ENCODE results near the gene KRTAP10-3.

KRTAP10-3 gene

GRCh38 chr21:44535963-44536362, 22.6 kb downstream of the KRTAP10-3 start:
- Histone ChIP-seq H3K4me3 (ENCODE audit: insufficient read depth, low read depth, low read length, poor library complexity, severe bottlenecking) (no peak overlapping the region), H3K4me1 (ENCODE audit: control insufficient read depth, insufficient read depth, low read length, poor library complexity, severe bottlenecking) (no peaks in the 10 kb centered on the region), H3K27me3 (replicated peaks; ENCODE audit: control insufficient read depth, insufficient read depth, low read length, poor library complexity, severe bottlenecking) (no peaks in the 10 kb centered on the region), H3K27ac (ENCODE audit: insufficient read depth, low read length, poor library complexity, severe bottlenecking) (no peak overlapping the region), H3K9me3 (ENCODE audit: control insufficient read depth, low read length) (no peaks in the 10 kb centered on the region), H3K36me3 (ENCODE audit: control insufficient read depth, insufficient read depth, low read length) (no peaks in the 10 kb centered on the region)
- no peak for DNase-seq

- Histone ChIP-seq H3K4me3 (ENCODE audit: insufficient read depth, low read depth, low read length, poor library complexity, severe bottlenecking) (no peak overlapping the region), H3K9me3 (ENCODE audit: control insufficient read depth, low read length) (no peaks in the 10 kb centered on the region), H3K27ac (ENCODE audit: insufficient read depth, low read length, poor library complexity, severe bottlenecking) (no peak overlapping the region), H3K36me3 (ENCODE audit: control insufficient read depth, insufficient read depth, low read length) (no peaks in the 10 kb centered on the region), H3K4me1 (ENCODE audit: control insufficient read depth, insufficient read depth, low read length, poor library complexity, severe bottlenecking) (no peaks in the 10 kb centered on the region), H3K27me3 (replicated peaks; ENCODE audit: control insufficient read depth, insufficient read depth, low read length, poor library complexity, severe bottlenecking) (no peaks in the 10 kb centered on the region)
- DNase-seq: no peak
These were observed 23.9 kb downstream of the KRTAP10-3 start for GRCh38 chr21:44534688-44535087.

- no peak for DNase-seq
- no peaks in the 10 kb centered on the region for H3K4me1 ChIP-seq (ENCODE audit: control insufficient read depth, insufficient read depth, low read length, poor library complexity, severe bottlenecking)
- H3K27me3 ChIP-seq (replicated peaks; ENCODE audit: control insufficient read depth, insufficient read depth, low read length, poor library complexity, severe bottlenecking): no peaks in the 10 kb centered on the region
- no peak overlapping the region for H3K27ac ChIP-seq (ENCODE audit: insufficient read depth, low read length, poor library complexity, severe bottlenecking)
- no peaks in the 10 kb centered on the region for H3K9me3 ChIP-seq (ENCODE audit: control insufficient read depth, low read length)
- no peak overlapping the region for H3K4me3 ChIP-seq (ENCODE audit: insufficient read depth, low read depth, low read length, poor library complexity, severe bottlenecking)
- no peaks in the 10 kb centered on the region for H3K36me3 ChIP-seq (ENCODE audit: control insufficient read depth, insufficient read depth, low read length)
These were observed 24.5 kb downstream of the KRTAP10-3 start for GRCh38 chr21:44533891-44534627.

- no peak overlapping the region for H3K4me3 ChIP-seq (ENCODE audit: insufficient read depth, low read depth, low read length, poor library complexity, severe bottlenecking)
- no peak overlapping the region for H3K27ac ChIP-seq (ENCODE audit: insufficient read depth, low read length, poor library complexity, severe bottlenecking)
- no peak for DNase-seq
- H3K36me3 ChIP-seq (ENCODE audit: control insufficient read depth, insufficient read depth, low read length): no peaks in the 10 kb centered on the region
- no peaks in the 10 kb centered on the region for H3K9me3 ChIP-seq (ENCODE audit: control insufficient read depth, low read length)
- no peaks in the 10 kb centered on the region for H3K27me3 ChIP-seq (replicated peaks; ENCODE audit: control insufficient read depth, insufficient read depth, low read length, poor library complexity, severe bottlenecking)
- H3K4me1 ChIP-seq (ENCODE audit: control insufficient read depth, insufficient read depth, low read length, poor library complexity, severe bottlenecking): no peaks in the 10 kb centered on the region
These were observed 25.3 kb downstream of the KRTAP10-3 start for GRCh38 chr21:44533121-44533890.

- Histone ChIP-seq H3K9me3 (ENCODE audit: control insufficient read depth, low read length) (no peaks in the 10 kb centered on the region), H3K27me3 (replicated peaks; ENCODE audit: control insufficient read depth, insufficient read depth, low read length, poor library complexity, severe bottlenecking) (no peaks in the 10 kb centered on the region)
- no peak for DNase-seq
These were observed 25.9 kb downstream of the KRTAP10-3 start for GRCh38 chr21:44532712-44533111.

GRCh38 chr21:44531606-44532564, 26.7 kb downstream of the KRTAP10-3 start:
- Histone ChIP-seq H3K9me3 (ENCODE audit: control insufficient read depth, low read length) (no peaks in the 10 kb centered on the region), H3K4me3 (ENCODE audit: insufficient read depth, low read depth, low read length, poor library complexity, severe bottlenecking) (no peak overlapping the region), H3K4me1 (ENCODE audit: control insufficient read depth, insufficient read depth, low read length, poor library complexity, severe bottlenecking) (no peaks in the 10 kb centered on the region), H3K27me3 (replicated peaks; ENCODE audit: control insufficient read depth, insufficient read depth, low read length, poor library complexity, severe bottlenecking) (no peaks in the 10 kb centered on the region), H3K27ac (ENCODE audit: insufficient read depth, low read length, poor library complexity, severe bottlenecking) (no peak overlapping the region), H3K36me3 (ENCODE audit: control insufficient read depth, insufficient read depth, low read length) (no peaks in the 10 kb centered on the region)
- DNase-seq: no peak

More at GRCh38 chr21:44532712-44533111, 25.9 kb downstream of the KRTAP10-3 start:
- Histone ChIP-seq H3K27ac (ENCODE audit: insufficient read depth, low read length, poor library complexity, severe bottlenecking) (no peak overlapping the region), H3K4me3 (ENCODE audit: insufficient read depth, low read depth, low read length, poor library complexity, severe bottlenecking) (no peak overlapping the region), H3K36me3 (ENCODE audit: control insufficient read depth, insufficient read depth, low read length) (no peaks in the 10 kb centered on the region), H3K4me1 (ENCODE audit: control insufficient read depth, insufficient read depth, low read length, poor library complexity, severe bottlenecking) (no peaks in the 10 kb centered on the region)

GRCh38 chr21:44530903-44531605, 27.5 kb downstream of the KRTAP10-3 start:
- Histone ChIP-seq H3K27me3 (replicated peaks; ENCODE audit: control insufficient read depth, insufficient read depth, low read length, poor library complexity, severe bottlenecking) (no peaks in the 10 kb centered on the region), H3K9me3 (ENCODE audit: control insufficient read depth, low read length) (no peaks in the 10 kb centered on the region), H3K4me3 (ENCODE audit: insufficient read depth, low read depth, low read length, poor library complexity, severe bottlenecking) (no peak overlapping the region), H3K36me3 (ENCODE audit: control insufficient read depth, insufficient read depth, low read length) (no peaks in the 10 kb centered on the region), H3K27ac (ENCODE audit: insufficient read depth, low read length, poor library complexity, severe bottlenecking) (no peak overlapping the region), H3K4me1 (ENCODE audit: control insufficient read depth, insufficient read depth, low read length, poor library complexity, severe bottlenecking) (no peaks in the 10 kb centered on the region)
- DNase-seq: no peak

- no peaks in the 10 kb centered on the region for H3K4me1 ChIP-seq (ENCODE audit: control insufficient read depth, insufficient read depth, low read length, poor library complexity, severe bottlenecking)
- H3K9me3 ChIP-seq (ENCODE audit: control insufficient read depth, low read length): no peaks in the 10 kb centered on the region
- no peaks in the 10 kb centered on the region for H3K36me3 ChIP-seq (ENCODE audit: control insufficient read depth, insufficient read depth, low read length)
- H3K27ac ChIP-seq (ENCODE audit: insufficient read depth, low read length, poor library complexity, severe bottlenecking): no peak overlapping the region
- DNase-seq: no peak
- H3K4me3 ChIP-seq (ENCODE audit: insufficient read depth, low read depth, low read length, poor library complexity, severe bottlenecking): no peak overlapping the region
- no peaks in the 10 kb centered on the region for H3K27me3 ChIP-seq (replicated peaks; ENCODE audit: control insufficient read depth, insufficient read depth, low read length, poor library complexity, severe bottlenecking)
These were observed 28.2 kb downstream of the KRTAP10-3 start for GRCh38 chr21:44530221-44530902.

GRCh38 chr21:44529503-44530125, 29.0 kb downstream of the KRTAP10-3 start:
- H3K4me1 ChIP-seq (ENCODE audit: control insufficient read depth, insufficient read depth, low read length, poor library complexity, severe bottlenecking): no peaks in the 10 kb centered on the region
- no peak overlapping the region for H3K27ac ChIP-seq (ENCODE audit: insufficient read depth, low read length, poor library complexity, severe bottlenecking)
- no peaks in the 10 kb centered on the region for H3K36me3 ChIP-seq (ENCODE audit: control insufficient read depth, insufficient read depth, low read length)
- DNase-seq: no peak
- H3K27me3 ChIP-seq (replicated peaks; ENCODE audit: control insufficient read depth, insufficient read depth, low read length, poor library complexity, severe bottlenecking): no peaks in the 10 kb centered on the region
- no peak overlapping the region for H3K4me3 ChIP-seq (ENCODE audit: insufficient read depth, low read depth, low read length, poor library complexity, severe bottlenecking)
- no peaks in the 10 kb centered on the region for H3K9me3 ChIP-seq (ENCODE audit: control insufficient read depth, low read length)
